ENCODE measurements around the gene HOXD4. TPM values are rescaled to one million over a fixed set of nuclear protein-coding genes. Genes with fewer than 3 reads are reported as not detected.

HOXD4 gene
- total RNA-seq, 4 donors from 2014 or later: 1.6 to 4.8 (median 3.3) TPM

DNA sequence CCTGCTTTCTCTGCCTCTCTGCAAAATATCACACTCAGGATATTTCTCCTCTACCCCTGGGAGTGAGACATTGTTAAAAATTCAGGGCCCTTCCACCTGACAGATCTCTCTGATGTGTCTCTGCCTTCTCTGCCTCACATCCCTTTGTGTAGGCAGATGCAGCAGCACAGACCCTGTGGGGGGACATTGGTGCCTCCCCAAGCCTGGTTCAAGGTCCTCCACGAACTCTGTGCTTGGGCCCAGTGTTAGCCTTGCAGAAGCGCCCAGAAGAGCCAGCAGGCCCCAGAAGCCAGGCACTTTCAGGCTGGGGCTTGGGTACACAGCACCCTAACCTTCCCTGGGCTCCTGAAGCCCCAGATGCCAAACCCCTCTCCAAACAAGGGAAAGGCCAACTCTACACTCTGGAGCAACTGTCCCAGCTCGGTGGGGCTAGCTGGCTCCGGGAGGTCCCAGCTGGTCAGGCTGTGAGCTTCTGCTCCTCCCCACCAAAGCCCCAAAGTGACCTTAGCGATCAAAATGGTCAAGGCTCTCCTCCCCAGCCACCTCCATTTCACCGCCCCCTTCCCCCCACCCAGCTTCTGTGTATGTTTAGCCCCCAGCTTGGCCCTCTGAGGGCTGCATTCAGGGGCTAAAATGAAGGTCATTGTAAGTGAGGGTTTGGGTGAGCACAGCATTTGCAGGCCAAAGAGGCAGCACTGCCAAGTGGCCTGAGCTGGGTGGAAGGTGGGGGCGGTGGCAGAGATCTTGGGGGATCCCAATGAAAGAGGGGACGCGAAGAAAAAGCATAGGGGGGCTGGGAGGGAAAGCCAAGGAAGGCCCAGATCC is 26.2 kb upstream of the HOXD4 start:
- Histone ChIP-seq H3K4me1 (peaks cover 5 to 24% of the 10 kb centered on the region in 2 donors), H3K27me3 (peaks cover 75% of the 10 kb centered on the region), H3K36me3 (no peaks in the 10 kb centered on the region), H3K4me3 (replicated peaks in 1 of 3) (no peak overlapping the region), H3K9me3 (no peaks in the 10 kb centered on the region), H3K27ac (no peak overlapping the region)
- TF ChIP-seq POLR2A (IDR thresholded peaks at IDR 0.05): no peak
- TF ChIP-seq, protein P1, sequence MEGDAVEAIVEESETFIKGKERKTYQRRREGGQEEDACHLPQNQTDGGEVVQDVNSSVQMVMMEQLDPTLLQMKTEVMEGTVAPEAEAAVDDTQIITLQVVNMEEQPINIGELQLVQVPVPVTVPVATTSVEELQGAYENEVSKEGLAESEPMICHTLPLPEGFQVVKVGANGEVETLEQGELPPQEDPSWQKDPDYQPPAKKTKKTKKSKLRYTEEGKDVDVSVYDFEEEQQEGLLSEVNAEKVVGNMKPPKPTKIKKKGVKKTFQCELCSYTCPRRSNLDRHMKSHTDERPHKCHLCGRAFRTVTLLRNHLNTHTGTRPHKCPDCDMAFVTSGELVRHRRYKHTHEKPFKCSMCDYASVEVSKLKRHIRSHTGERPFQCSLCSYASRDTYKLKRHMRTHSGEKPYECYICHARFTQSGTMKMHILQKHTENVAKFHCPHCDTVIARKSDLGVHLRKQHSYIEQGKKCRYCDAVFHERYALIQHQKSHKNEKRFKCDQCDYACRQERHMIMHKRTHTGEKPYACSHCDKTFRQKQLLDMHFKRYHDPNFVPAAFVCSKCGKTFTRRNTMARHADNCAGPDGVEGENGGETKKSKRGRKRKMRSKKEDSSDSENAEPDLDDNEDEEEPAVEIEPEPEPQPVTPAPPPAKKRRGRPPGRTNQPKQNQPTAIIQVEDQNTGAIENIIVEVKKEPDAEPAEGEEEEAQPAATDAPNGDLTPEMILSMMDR (IDR thresholded peaks at IDR 0.05): no peak
- DNase-seq: no peak
- intact Hi-C loops (cut with DNase I): loop anchor here (5.0 to 10.0 kb wide), 3 partner anchors 432 to 1020 kb away; no protein-coding TSS in a partner anchor
- 30% methylated on average over 8 to 9 of the region's 9 CpGs for WGBS, 2 donors

- DNase-seq: no peak
- H3K4me3 ChIP-seq (replicated peaks in 1 of 3): no peak overlapping the region
- no peaks in the 10 kb centered on the region for H3K36me3 ChIP-seq
- peaks cover 5 to 30% of the 10 kb centered on the region in 2 donors for H3K4me1 ChIP-seq
- 24 to 37% methylated on average over 6 of the region's 6 CpGs for WGBS, 2 donors
- intact Hi-C loops (cut with DNase I): loop anchor here (5.0 to 10.0 kb wide), 3 partner anchors 432 to 1019 kb away; no protein-coding TSS in a partner anchor
- no peaks in the 10 kb centered on the region for H3K9me3 ChIP-seq
- peaks cover 75% of the 10 kb centered on the region for H3K27me3 ChIP-seq
- no peak overlapping the region for H3K27ac ChIP-seq
- TF ChIP-seq POLR2A (IDR thresholded peaks at IDR 0.05): no peak
- TF ChIP-seq, protein P1 (IDR thresholded peaks at IDR 0.05): no peak
These were observed 25.6 kb upstream of the HOXD4 start for GRCh38 chr2:176125772-176126054.

DNA sequence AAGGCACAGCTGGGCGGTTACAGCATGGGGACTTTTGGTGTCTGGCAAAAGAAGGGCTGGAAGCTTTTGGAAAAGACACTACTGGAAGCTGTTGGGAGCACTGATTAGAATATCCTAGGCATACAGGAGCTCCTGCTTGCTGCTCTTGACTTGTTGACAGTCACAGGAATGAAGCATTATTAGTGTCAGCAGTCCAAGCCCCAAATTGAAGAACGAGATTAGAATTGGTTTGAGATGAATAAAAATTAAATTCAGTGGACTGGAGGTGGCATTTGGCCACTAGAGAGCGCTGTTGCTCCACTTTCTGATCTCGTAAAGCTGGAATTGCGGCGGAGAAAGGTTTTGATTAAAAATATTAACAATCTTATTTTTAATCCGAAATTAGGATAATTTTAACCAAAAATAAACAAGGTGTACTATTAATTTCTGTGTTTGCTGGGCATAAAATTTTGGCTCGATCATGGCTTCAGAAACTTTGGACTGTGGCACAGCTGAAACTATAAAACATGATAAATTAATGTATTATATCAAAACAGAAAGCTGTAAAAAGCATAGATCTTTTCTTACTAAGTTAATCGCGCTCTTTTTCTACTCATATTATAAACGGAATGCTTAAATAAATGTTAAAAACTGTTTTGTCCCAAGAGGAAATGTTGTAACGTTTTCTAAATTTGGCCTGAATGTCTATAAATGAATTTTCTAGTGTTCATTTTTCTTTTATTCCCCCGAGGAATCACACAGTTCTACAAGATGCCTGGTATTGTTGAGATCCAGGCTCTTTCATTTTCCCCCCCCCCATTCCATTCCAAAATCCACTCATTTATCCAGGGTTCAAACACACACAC is 24.2 kb upstream of the HOXD4 start:
- peaks cover 5 to 28% of the 10 kb centered on the region in 2 donors for H3K4me1 ChIP-seq
- H3K36me3 ChIP-seq: no peaks in the 10 kb centered on the region
- no peaks in the 10 kb centered on the region for H3K9me3 ChIP-seq
- no peak for TF ChIP-seq POLR2A (IDR thresholded peaks at IDR 0.05)
- TF ChIP-seq, protein P1 (IDR thresholded peaks at IDR 0.05): peak; percentile 72 to 88 (median 80)
- WGBS, 2 donors: 3 to 6% methylated on average over 13 of the region's 13 CpGs
- peaks cover 70% of the 10 kb centered on the region for H3K27me3 ChIP-seq
- no peak overlapping the region for H3K4me3 ChIP-seq (replicated peaks in 1 of 3)
- peak; percentile 68 to 73 for DNase-seq
- intact Hi-C loops (cut with DNase I): loop anchor here (5.0 to 10.0 kb wide), 3 partner anchors 430 to 1018 kb away; no protein-coding TSS in a partner anchor
- H3K27ac ChIP-seq: no peak overlapping the region

GRCh38 chr2:176127774-176128072 is 23.6 kb upstream of the HOXD4 start:
- H3K27me3 ChIP-seq: peaks cover 70% of the 10 kb centered on the region
- no peak for DNase-seq
- TF ChIP-seq, protein P1 (IDR thresholded peaks at IDR 0.05): no peak
- no peak for TF ChIP-seq POLR2A (IDR thresholded peaks at IDR 0.05)
- no peak overlapping the region for H3K4me3 ChIP-seq (replicated peaks in 1 of 3)
- no peaks in the 10 kb centered on the region for H3K9me3 ChIP-seq
- peaks cover 5 to 22% of the 10 kb centered on the region in 2 donors for H3K4me1 ChIP-seq
- WGBS, 2 donors: 19 to 26% methylated on average over 4 of the region's 4 CpGs
- no peaks in the 10 kb centered on the region for H3K36me3 ChIP-seq
- H3K27ac ChIP-seq: no peak overlapping the region
- intact Hi-C loops (cut with DNase I): loop anchor here (5.0 to 10.0 kb wide), 3 partner anchors 430 to 1017 kb away; no protein-coding TSS in a partner anchor

Measured in thyroid gland (tissue), 4 donors.